MG63 (cell line): ENCODE data around the gene RCC2. TPM values are rescaled to one million over a fixed set of nuclear protein-coding genes. Genes with fewer than 3 reads are reported as not detected.
"Not testable (repeated sequence)": the region's sequence is repeated elsewhere in the genome, so short reads cannot be mapped to it uniquely, and the experiment has no call there.

Experiments used
- DNase-seq: peaks from one replicate; pipeline ENCODE4 v3.0.0-alpha.2; 2020
- H3K27me3 ChIP-seq: fragments of 250-450 bp; sonication (Bioruptor Pico); 2 replicates; pipeline ENCODE4 v1.5.1; 2020; ENCODE audit warnings: mild to moderate bottlenecking, moderate library complexity
- H3K36me3 ChIP-seq: fragments of 250-450 bp; sonication (Bioruptor Pico); 2 replicates; pipeline ENCODE4 v1.5.1; 2020; ENCODE audit warnings: mild to moderate bottlenecking, moderate library complexity
- H3K4me3 ChIP-seq: fragments of 250-450 bp; sonication (Bioruptor Pico); 2 replicates; pipeline ENCODE4 v1.5.1; 2020; ENCODE audit warnings: mild to moderate bottlenecking, moderate library complexity
- H3K9me3 ChIP-seq: fragments of 250-450 bp; sonication (Bioruptor Pico); 2 replicates; pipeline ENCODE4 v1.5.1; 2020; ENCODE audit warnings: mild to moderate bottlenecking, moderate library complexity
- total RNA-seq: library from RNA; depleted of rRNA; stranded (reverse); fragments of >200 nt; shearing (Covaris generic); gene quantifications from 2 replicates; pipeline ENCODE4 v1.2.3, GENCODE V29; 2014; ENCODE audit warnings: low replicate concordance

Gene RCC2
- total RNA-seq, 1 experiment from 2014 or later, result 108 TPM

DNA sequence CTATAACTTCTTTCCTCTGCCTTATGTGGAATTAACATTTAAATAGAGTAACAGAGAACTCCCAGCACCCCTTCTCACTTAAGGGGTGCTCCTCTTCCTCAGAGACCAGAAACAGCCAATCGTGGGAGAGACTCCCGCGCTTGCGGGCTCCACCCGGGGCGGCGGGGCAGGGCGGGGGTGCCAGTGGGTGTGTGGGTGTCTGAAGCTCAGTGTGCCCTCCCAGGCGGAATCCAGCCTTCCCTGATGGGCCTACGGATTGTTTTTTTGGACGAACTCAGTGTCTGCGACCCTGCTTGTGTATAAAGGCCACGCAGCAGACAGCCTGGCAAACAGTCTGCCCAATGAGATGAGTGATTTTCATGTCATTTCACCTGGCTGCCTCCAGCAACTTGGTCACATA is 6.2 kb downstream of the RCC2 start:
- Histone ChIP-seq H3K27me3 (no peaks in the 10 kb centered on the region), H3K4me3 (no peak overlapping the region), H3K9me3 (no peaks in the 10 kb centered on the region), H3K36me3 (peaks cover 70% of the 10 kb centered on the region)
- DNase-seq, result no peak

DNA sequence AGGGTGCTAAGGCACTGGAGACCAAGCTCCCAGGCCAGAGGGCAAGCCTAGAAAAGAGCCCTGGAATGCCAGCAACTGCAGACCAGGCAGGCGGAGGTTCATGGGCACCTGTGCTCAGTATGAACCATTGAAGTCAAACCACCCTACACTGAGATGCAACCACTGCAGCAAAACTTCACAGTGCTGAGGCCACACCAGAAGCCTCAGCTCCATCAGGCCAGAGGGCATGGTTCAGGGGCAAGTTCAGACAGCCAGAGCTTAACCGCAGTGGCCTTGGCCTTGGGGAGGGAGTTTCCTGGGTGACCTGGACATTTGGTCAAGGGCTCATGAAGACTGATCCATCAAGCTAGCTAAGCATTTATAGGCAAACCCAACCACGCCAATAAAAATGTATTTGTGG is 7.1 kb downstream of the RCC2 start:
- no peaks in the 10 kb centered on the region for H3K9me3 ChIP-seq
- DNase-seq, result no peak
- no peak overlapping the region for H3K4me3 ChIP-seq
- no peaks in the 10 kb centered on the region for H3K27me3 ChIP-seq
- H3K36me3 ChIP-seq, result peaks cover 78% of the 10 kb centered on the region

DNA sequence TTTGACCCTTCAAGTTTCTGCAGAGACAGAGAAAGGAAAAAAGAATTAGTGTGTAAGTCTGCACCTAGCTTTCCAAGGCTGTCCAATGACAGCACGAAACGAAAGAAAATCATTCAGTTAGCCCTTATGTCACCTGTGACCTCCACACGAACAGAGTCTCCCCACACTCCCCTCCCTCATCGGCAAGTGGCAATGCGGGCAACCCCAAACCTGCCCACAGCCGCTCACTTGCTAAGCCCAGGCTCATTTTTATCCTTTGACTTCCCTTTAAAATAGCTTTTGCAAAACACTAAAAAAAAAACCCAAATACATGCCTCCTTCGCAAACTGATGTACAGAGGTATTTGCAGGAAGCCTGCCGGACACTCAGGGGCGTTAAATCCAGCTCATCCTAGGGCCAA is 10.3 kb downstream of the RCC2 start:
- no peaks in the 10 kb centered on the region for H3K27me3 ChIP-seq
- DNase-seq, result no peak
- no peaks in the 10 kb centered on the region for H3K9me3 ChIP-seq
- no peak overlapping the region for H3K4me3 ChIP-seq
- H3K36me3 ChIP-seq, result peaks cover 65% of the 10 kb centered on the region

DNA sequence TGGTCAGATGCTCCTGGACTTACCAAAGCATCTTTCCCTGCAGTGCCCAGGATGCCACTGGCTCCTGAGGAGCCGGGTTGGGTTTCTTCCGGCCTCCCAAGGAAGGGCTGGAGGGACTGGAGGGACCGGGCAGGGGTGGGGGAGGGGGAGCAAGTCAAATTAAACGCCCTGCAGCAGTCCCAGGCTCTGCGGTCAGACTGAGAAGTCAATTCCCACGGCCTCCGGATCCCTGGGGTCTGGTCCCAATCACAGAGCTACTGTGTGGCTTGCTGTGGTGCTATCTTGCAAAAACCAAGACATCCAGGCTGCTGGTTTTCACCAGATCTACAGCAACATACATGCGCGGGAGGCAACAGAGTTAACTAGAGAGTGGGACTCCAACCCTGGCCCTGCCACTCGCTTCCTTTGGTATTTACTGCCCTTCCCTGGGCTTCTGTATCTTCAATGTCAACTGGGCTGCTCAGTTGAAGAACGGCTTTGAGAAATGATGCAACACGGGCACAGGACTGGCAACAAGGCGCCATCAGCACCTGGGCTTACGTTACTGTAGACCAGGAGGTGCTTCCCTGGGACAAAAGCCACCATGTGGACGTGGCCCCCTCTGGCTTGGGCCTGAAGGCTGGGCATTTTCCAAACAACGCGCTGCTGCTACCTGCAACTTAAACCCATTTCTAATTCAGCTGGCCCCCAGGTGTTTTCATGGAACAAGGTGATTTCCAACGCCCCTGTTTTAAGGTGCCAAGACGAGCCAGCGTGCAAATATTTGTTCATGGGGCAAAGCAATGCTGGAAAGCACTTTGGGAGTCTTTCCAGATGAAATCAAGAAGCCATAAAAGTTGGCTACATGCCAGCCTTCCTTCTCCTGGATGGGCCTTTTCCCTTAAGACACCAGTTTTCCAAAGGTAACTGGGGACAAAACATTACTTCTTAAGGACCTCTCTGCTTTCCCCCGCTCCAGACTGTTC is 11.5 kb downstream of the RCC2 start:
- Histone ChIP-seq H3K27me3 (no peaks in the 10 kb centered on the region), H3K9me3 (no peaks in the 10 kb centered on the region), H3K36me3 (peaks cover 65% of the 10 kb centered on the region), H3K4me3 (no peak overlapping the region)
- DNase-seq, result no peak

DNA sequence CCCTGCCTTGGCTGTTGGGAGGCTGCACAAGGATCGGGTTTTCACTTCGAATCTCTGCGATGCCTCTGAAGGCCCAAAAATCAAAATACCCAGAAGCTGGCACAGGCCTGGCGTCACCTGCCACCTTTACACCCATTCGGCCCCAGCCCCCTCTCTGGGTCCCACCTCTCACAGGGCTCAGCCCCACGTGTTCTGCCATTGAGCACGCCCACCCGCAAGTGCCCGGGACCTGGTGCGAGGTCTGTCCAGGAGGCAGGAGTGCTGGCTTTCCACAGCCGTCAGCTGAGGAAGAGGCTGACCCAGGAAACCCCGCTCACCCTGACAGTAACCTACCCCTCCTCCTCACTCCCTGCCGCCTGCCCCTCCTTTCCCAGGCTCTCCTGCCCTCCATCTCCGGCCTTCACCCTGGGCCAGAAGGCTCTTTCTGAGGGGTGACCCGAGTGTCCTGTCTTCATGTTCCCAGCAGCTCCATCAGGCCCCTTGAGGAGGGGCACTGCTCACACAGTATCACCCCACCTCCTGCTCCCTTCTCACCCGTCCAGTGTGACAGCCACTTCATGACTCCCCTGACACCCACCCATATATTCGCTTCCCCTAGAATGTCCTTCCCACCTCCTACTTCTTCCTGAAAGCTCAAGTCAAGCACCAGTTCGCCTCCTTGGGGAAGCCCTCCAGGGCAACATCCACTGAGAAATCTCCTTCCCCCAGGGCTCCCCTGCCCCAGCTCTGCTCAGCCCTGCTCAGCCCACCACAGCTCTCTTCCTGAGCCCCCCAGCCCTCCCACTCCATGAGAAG is 13.5 kb downstream of the RCC2 start:
- Histone ChIP-seq H3K4me3 (no peak overlapping the region), H3K27me3 (no peaks in the 10 kb centered on the region), H3K9me3 (no peaks in the 10 kb centered on the region), H3K36me3 (peaks cover 65% of the 10 kb centered on the region)
- no peak for DNase-seq

DNA sequence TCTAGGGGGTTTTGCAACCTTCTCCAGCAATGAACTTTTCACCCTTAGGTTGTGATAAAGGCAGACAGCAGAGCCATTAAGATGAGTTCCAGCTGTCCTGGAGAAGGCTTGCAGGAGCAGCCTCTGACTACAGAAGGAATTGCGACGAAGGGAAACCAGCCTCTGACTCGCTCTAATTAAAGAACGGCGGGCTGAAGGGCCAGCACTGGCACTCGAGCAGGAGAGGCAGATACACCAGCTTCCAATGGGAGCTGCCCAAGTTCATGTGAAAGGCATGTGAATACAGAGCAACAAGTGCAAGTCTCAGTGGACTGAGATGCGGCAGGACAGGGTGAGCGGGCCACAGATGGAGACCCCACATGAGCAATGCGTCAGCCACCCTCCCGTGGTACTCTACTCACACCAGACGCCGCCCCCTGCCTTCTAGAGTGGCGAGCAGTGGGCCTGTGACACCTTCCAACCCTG is 15.7 kb downstream of the RCC2 start:
- Histone ChIP-seq H3K9me3 (no peaks in the 10 kb centered on the region), H3K36me3 (peaks cover 77% of the 10 kb centered on the region), H3K4me3 (no peak overlapping the region), H3K27me3 (no peaks in the 10 kb centered on the region)
- no peak for DNase-seq

GRCh38 chr1:17422461-17422860 is 17.0 kb downstream of the RCC2 start:
- no peaks in the 10 kb centered on the region for H3K9me3 ChIP-seq
- peaks cover 74% of the 10 kb centered on the region for H3K36me3 ChIP-seq
- no peaks in the 10 kb centered on the region for H3K27me3 ChIP-seq
- no peak for DNase-seq
- no peak overlapping the region for H3K4me3 ChIP-seq

DNA sequence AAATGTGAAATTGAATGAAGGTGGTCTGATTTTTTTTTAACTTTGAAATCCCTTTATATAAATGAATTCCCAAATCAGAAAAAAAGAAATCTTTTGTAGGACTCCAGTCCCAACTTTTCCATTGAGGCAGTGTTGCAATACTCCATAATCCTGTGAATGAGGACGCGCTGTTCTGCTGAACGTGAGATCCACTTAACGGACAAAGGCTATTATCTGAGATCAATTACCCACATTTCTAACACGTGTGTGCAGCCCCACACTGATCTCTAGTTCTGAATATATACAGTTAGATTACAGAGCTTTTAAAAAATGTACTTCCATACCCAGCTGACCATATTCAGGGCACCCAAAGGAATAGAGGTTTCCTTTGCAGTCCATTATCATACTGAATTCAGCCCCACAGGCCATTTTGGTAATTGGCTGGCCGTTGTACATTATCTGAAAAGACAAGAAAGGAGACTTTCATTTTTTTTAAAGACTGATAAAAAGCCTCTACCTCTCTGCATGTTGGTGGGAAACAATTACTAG is 19.0 kb downstream of the RCC2 start:
- no peak for DNase-seq
- no peaks in the 10 kb centered on the region for H3K9me3 ChIP-seq
- H3K27me3 ChIP-seq, result no peaks in the 10 kb centered on the region
- H3K36me3 ChIP-seq, result peaks cover 83% of the 10 kb centered on the region
- no peak overlapping the region for H3K4me3 ChIP-seq

GRCh38 chr1:17419626-17420328 is 19.7 kb downstream of the RCC2 start:
- DNase-seq, result no peak
- H3K27me3 ChIP-seq, result no peaks in the 10 kb centered on the region
- no peak overlapping the region for H3K4me3 ChIP-seq
- H3K36me3 ChIP-seq, result peaks cover 86% of the 10 kb centered on the region
- no peaks in the 10 kb centered on the region for H3K9me3 ChIP-seq

DNA sequence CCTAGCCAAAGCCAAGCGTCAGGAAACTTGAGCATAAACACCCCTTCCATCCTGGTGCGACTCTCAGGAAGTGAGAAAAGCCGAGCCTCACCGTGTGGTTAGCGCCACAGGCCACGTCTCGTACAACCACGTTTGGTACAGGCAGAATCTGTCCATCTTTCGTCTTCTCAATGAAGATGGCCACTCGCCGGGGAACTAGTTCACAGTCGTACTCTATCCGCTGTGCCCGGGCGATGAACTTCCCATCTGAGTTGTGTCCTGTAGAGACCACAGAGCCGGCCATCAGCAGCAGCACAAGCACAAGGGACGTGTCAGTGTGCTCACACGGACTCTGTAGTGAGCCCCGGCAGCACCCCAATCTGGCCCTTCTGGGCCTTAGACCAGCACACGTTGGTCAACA is 23.1 kb downstream of the RCC2 start:
- H3K4me3 ChIP-seq, result no peak overlapping the region
- no peaks in the 10 kb centered on the region for H3K27me3 ChIP-seq
- H3K9me3 ChIP-seq, result no peaks in the 10 kb centered on the region
- DNase-seq, result no peak
- peaks cover 88% of the 10 kb centered on the region for H3K36me3 ChIP-seq

DNA sequence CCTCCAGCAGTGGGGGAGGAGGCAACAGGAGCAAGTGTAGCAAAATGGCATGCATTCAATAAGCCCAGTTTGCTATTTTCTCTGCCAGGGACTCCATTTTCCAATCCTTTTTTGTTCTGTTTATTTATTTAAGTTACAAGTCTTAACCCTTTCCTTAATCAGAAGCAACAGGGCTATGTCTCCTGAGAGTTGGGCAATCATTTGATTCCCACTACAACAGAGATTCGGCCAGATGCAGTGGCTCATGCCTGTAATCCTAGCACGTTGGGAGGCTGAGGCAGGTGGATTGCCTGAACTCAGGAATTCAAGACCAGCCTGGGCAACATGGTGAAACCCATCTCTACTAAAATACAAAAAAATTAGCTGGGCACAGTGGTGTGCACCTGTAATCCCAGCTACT is 25.5 kb downstream of the RCC2 start:
- no peaks in the 10 kb centered on the region for H3K27me3 ChIP-seq
- peaks cover 92% of the 10 kb centered on the region for H3K36me3 ChIP-seq
- DNase-seq, result no peak
- no peaks in the 10 kb centered on the region for H3K9me3 ChIP-seq
- no peak overlapping the region for H3K4me3 ChIP-seq

- peaks cover 86% of the 10 kb centered on the region for H3K36me3 ChIP-seq
- H3K9me3 ChIP-seq, result no peaks in the 10 kb centered on the region
Observed at GRCh38 chr1:17412093-17412870, 27.2 kb downstream of the RCC2 start.

GRCh38 chr1:17409391-17409811 is 30.1 kb downstream of the RCC2 start:
- Histone ChIP-seq H3K9me3 (no peaks in the 10 kb centered on the region), H3K27me3 (no peaks in the 10 kb centered on the region), H3K36me3 (peaks cover 64% of the 10 kb centered on the region), H3K4me3 (no peak overlapping the region)
- no peak for DNase-seq

More at GRCh38 chr1:17412093-17412870, 27.2 kb downstream of the RCC2 start:
- no peak overlapping the region for H3K4me3 ChIP-seq
- no peaks in the 10 kb centered on the region for H3K27me3 ChIP-seq
- DNase-seq, result no peak

DNA sequence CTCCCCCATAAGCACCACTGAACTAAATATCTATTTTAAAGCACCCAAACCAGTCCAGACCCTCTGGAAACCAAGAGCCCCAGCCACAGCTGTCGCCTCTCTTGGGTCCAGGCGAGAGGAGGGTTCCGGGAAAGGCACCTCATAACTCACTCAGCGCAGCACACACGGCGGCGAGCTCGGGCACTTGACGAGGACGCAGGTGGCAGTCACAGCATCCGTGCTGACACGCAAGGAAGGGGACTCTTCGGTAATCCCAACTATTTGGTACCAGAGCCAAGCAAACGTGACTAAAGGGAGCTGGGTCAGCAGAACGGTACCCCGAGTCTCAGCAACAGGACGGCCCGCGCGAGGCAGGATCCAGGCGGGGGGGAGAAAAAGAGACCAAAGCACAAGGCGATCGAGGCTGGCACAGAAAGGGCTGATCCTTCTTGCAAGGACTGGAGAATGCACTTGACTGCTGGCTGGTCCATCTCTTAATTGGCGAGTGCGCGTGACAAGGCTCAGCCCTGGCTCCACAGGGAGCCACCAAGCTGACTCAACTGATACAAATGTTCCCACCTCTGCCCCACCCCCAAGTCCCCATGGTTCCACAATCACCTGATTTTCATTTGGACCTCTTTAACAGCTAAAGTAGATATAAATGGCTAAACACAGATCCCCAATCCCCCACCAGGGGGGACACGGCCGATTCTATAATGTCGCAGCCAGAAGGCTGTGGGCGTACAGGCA is 31.5 kb downstream of the RCC2 start:
- H3K4me3 ChIP-seq, DNase-seq, H3K27me3 ChIP-seq, H3K9me3 ChIP-seq: not testable (repeated sequence)
- H3K36me3 ChIP-seq, result peaks cover 51% of the 10 kb centered on the region

DNA sequence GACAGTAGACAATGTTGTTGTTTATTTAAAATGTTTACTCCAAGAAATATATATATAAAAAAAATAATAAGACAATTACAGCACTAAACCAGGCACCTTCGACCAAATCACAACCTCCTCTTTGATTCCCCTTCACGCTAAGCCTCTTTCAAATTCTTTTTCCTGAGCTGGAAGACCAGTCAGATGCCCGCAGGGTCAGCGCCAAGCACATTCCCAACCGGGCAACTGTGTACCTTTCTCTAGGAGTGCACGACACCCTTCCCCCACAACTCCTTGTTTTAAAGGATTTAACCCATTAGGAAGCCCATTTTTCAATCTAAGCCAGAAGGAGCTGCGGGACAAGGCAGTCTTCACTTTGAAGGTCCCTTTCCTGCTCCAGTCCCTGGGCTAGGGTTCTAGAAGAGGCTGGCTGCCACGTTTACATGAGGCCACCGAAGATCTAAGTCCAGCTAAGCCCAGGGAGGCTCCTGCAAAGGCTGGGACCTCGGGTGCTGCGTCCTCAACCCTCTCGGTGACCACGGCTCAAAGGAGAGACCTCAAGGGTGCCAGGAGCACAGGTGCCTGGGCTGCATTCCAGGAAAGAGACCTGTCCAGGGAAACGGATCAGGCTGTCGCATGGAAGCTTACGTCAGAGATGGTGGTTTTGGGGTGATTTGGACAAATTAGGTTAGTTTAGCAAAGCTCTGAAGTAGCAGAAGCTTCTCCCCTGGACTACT is 32.6 kb downstream of the RCC2 start:
- not testable (repeated sequence) for H3K4me3 ChIP-seq, H3K27me3 ChIP-seq, H3K9me3 ChIP-seq, DNase-seq
- H3K36me3 ChIP-seq, result peaks cover 40% of the 10 kb centered on the region
